Measurements from ENCODE around the gene DMC1.
A peak's percentile ranks its signal among the peaks of the same experiment; 100 is the strongest.

Gene DMC1

GRCh38 chr22:38549101-38549894 lies 20.7 kb downstream of the DMC1 start:
- Histone ChIP-seq H4K91ac (ENCODE audit: low read length) (no peak overlapping the region), H3K79me1 (replicated peaks; ENCODE audit: low read length, poor library complexity, severe bottlenecking) (no peaks in the 10 kb centered on the region), H3K23ac (ENCODE audit: low read length in 2 of 2) (no peak overlapping the region), H2AK5ac (ENCODE audit: low read length, severe bottlenecking) (no peak overlapping the region), H2BK120ac (ENCODE audit: low read depth, low read length) (no peak overlapping the region), H2BK5ac (ENCODE audit: low read depth, low read length, poor library complexity, severe bottlenecking) (no peak overlapping the region), H3K9me3 (ENCODE audit: control insufficient read depth, low read length) (peaks cover 2% of the 10 kb centered on the region), H4K8ac (ENCODE audit: low read length) (no peak overlapping the region), H3K27ac (ENCODE audit: low read length, poor library complexity, severe bottlenecking) (no peak overlapping the region), H2BK15ac (ENCODE audit: low read depth, poor library complexity, severe bottlenecking) (no peak overlapping the region), H2BK12ac (ENCODE audit: low read length in 2 of 2) (no peak overlapping the region), H2AFZ (ENCODE audit: low read depth, low read length) (no peak overlapping the region), H3K27me3 (ENCODE audit: control insufficient read depth in 1 of 2, insufficient read depth in 1 of 2, low read length in 2 of 2) (no peaks in the 10 kb centered on the region), H3K4ac (ENCODE audit: low read depth in 1 of 2, low read length in 2 of 2) (no peak overlapping the region), H3K4me3 (ENCODE audit: insufficient read depth in 1 of 2, low read depth in 1 of 2, low read length in 2 of 2) (no peak overlapping the region), H3K9ac (ENCODE audit: low read length) (no peak overlapping the region), H3K18ac (ENCODE audit: low read depth in 1 of 2, low read length in 2 of 2) (no peak overlapping the region), H3K4me1 (ENCODE audit: control insufficient read depth, insufficient read depth, low read depth, low read length) (no peaks in the 10 kb centered on the region), H3K4me2 (ENCODE audit: low read length, poor library complexity, severe bottlenecking) (no peak overlapping the region), H3K14ac (ENCODE audit: low read length in 2 of 2) (no peak overlapping the region), H3K36me3 (ENCODE audit: control insufficient read depth in 1 of 2, insufficient read depth in 2 of 2, low read depth in 1 of 2, low read length in 2 of 2) (no peaks in the 10 kb centered on the region)
- WGBS, result 94% methylated on average over 4 of the region's 7 CpGs
- no peak for DNase-seq

- no peak overlapping the region for H3K9ac ChIP-seq (ENCODE audit: low read length)
- H2BK120ac ChIP-seq (ENCODE audit: low read depth, low read length), result no peak overlapping the region
- no peak overlapping the region for H3K4ac ChIP-seq (ENCODE audit: low read depth in 1 of 2, low read length in 2 of 2)
- no peak overlapping the region for H2BK12ac ChIP-seq (ENCODE audit: low read length in 2 of 2)
- no peak overlapping the region for H3K4me3 ChIP-seq (ENCODE audit: insufficient read depth in 1 of 2, low read depth in 1 of 2, low read length in 2 of 2)
- H3K27ac ChIP-seq (ENCODE audit: low read length, poor library complexity, severe bottlenecking), result peak overlapping the region; percentile 67
- H2BK5ac ChIP-seq (ENCODE audit: low read depth, low read length, poor library complexity, severe bottlenecking), result no peak overlapping the region
- DNase-seq, result no peak
- no peak overlapping the region for H3K18ac ChIP-seq (ENCODE audit: low read depth in 1 of 2, low read length in 2 of 2)
- no peaks in the 10 kb centered on the region for H3K27me3 ChIP-seq (ENCODE audit: control insufficient read depth in 1 of 2, insufficient read depth in 1 of 2, low read length in 2 of 2)
- peak overlapping the region; percentile 16 for H3K4me2 ChIP-seq (ENCODE audit: low read length, poor library complexity, severe bottlenecking)
- WGBS, result 93% methylated on average over 2 of the region's 2 CpGs
- no peak overlapping the region for H2AFZ ChIP-seq (ENCODE audit: low read depth, low read length)
- H3K9me3 ChIP-seq (ENCODE audit: control insufficient read depth, low read length), result peaks cover 10% of the 10 kb centered on the region
- H2AK5ac ChIP-seq (ENCODE audit: low read length, severe bottlenecking), result no peak overlapping the region
- H4K8ac ChIP-seq (ENCODE audit: low read length), result no peak overlapping the region
- no peak overlapping the region for H4K91ac ChIP-seq (ENCODE audit: low read length)
- no peak overlapping the region for H3K14ac ChIP-seq (ENCODE audit: low read length in 2 of 2)
- H3K36me3 ChIP-seq (ENCODE audit: control insufficient read depth in 1 of 2, insufficient read depth in 2 of 2, low read depth in 1 of 2, low read length in 2 of 2), result no peaks in the 10 kb centered on the region
- no peaks in the 10 kb centered on the region for H3K79me1 ChIP-seq (replicated peaks; ENCODE audit: low read length, poor library complexity, severe bottlenecking)
- no peak overlapping the region for H2BK15ac ChIP-seq (ENCODE audit: low read depth, poor library complexity, severe bottlenecking)
- H3K4me1 ChIP-seq (ENCODE audit: control insufficient read depth, insufficient read depth, low read depth, low read length), result peaks cover 2% of the 10 kb centered on the region
- H3K23ac ChIP-seq (ENCODE audit: low read length in 2 of 2), result no peak overlapping the region
Observed at GRCh38 chr22:38540701-38541100, 29.3 kb downstream of the DMC1 start.

GRCh38 chr22:38531251-38531938 lies 38.6 kb downstream of the DMC1 start:
- Histone ChIP-seq H2AK5ac (ENCODE audit: low read length, severe bottlenecking) (no peak overlapping the region), H4K91ac (ENCODE audit: low read length) (no peak overlapping the region), H2BK12ac (ENCODE audit: low read length in 2 of 2) (no peak overlapping the region), H3K9me3 (ENCODE audit: control insufficient read depth, low read length) (no peaks in the 10 kb centered on the region), H3K4me3 (ENCODE audit: insufficient read depth in 1 of 2, low read depth in 1 of 2, low read length in 2 of 2) (no peak overlapping the region), H4K8ac (ENCODE audit: low read length) (no peak overlapping the region), H3K27me3 (ENCODE audit: control insufficient read depth in 1 of 2, insufficient read depth in 1 of 2, low read length in 2 of 2) (no peaks in the 10 kb centered on the region), H3K4me1 (ENCODE audit: control insufficient read depth, insufficient read depth, low read depth, low read length) (no peaks in the 10 kb centered on the region), H2BK120ac (ENCODE audit: low read depth, low read length) (no peak overlapping the region), H3K4ac (ENCODE audit: low read depth in 1 of 2, low read length in 2 of 2) (no peak overlapping the region), H3K27ac (ENCODE audit: low read length, poor library complexity, severe bottlenecking) (no peak overlapping the region), H3K4me2 (ENCODE audit: low read length, poor library complexity, severe bottlenecking) (no peak overlapping the region), H2BK5ac (ENCODE audit: low read depth, low read length, poor library complexity, severe bottlenecking) (no peak overlapping the region), H3K18ac (ENCODE audit: low read depth in 1 of 2, low read length in 2 of 2) (no peak overlapping the region), H3K9ac (ENCODE audit: low read length) (peak overlapping the region; percentile 13), H3K23ac (ENCODE audit: low read length in 2 of 2) (no peak overlapping the region), H2AFZ (ENCODE audit: low read depth, low read length) (no peak overlapping the region), H3K36me3 (ENCODE audit: control insufficient read depth in 1 of 2, insufficient read depth in 2 of 2, low read depth in 1 of 2, low read length in 2 of 2) (no peaks in the 10 kb centered on the region), H3K79me1 (replicated peaks; ENCODE audit: low read length, poor library complexity, severe bottlenecking) (no peaks in the 10 kb centered on the region), H3K14ac (ENCODE audit: low read length in 2 of 2) (no peak overlapping the region), H2BK15ac (ENCODE audit: low read depth, poor library complexity, severe bottlenecking) (no peak overlapping the region)
- DNase-seq, result no peak
- 100% methylated on average over 1 of the region's 4 CpGs for WGBS

- H3K9me3 ChIP-seq (ENCODE audit: control insufficient read depth, low read length), result no peaks in the 10 kb centered on the region
- no peaks in the 10 kb centered on the region for H3K27me3 ChIP-seq (ENCODE audit: control insufficient read depth in 1 of 2, insufficient read depth in 1 of 2, low read length in 2 of 2)
Observed at GRCh38 chr22:38524429-38524828, 45.6 kb downstream of the DMC1 start.

More at GRCh38 chr22:38524429-38524828, 45.6 kb downstream of the DMC1 start:
- H3K4ac ChIP-seq (ENCODE audit: low read depth in 1 of 2, low read length in 2 of 2), result no peak overlapping the region
- no peak overlapping the region for H3K9ac ChIP-seq (ENCODE audit: low read length)
- no peaks in the 10 kb centered on the region for H3K79me1 ChIP-seq (replicated peaks; ENCODE audit: low read length, poor library complexity, severe bottlenecking)
- H4K8ac ChIP-seq (ENCODE audit: low read length), result no peak overlapping the region
- H2BK120ac ChIP-seq (ENCODE audit: low read depth, low read length), result no peak overlapping the region
- H3K14ac ChIP-seq (ENCODE audit: low read length in 2 of 2), result no peak overlapping the region
- H3K36me3 ChIP-seq (ENCODE audit: control insufficient read depth in 1 of 2, insufficient read depth in 2 of 2, low read depth in 1 of 2, low read length in 2 of 2), result no peaks in the 10 kb centered on the region
- H3K18ac ChIP-seq (ENCODE audit: low read depth in 1 of 2, low read length in 2 of 2), result no peak overlapping the region
- H3K4me1 ChIP-seq (ENCODE audit: control insufficient read depth, insufficient read depth, low read depth, low read length), result no peaks in the 10 kb centered on the region
- no peak overlapping the region for H2AFZ ChIP-seq (ENCODE audit: low read depth, low read length)
- no peak overlapping the region for H3K23ac ChIP-seq (ENCODE audit: low read length in 2 of 2)
- no peak overlapping the region for H3K4me2 ChIP-seq (ENCODE audit: low read length, poor library complexity, severe bottlenecking)
- no peak overlapping the region for H3K27ac ChIP-seq (ENCODE audit: low read length, poor library complexity, severe bottlenecking)
- no peak overlapping the region for H2BK5ac ChIP-seq (ENCODE audit: low read depth, low read length, poor library complexity, severe bottlenecking)
- WGBS, result 97% methylated on average over 3 of the region's 3 CpGs
- DNase-seq, result no peak
- no peak overlapping the region for H2BK15ac ChIP-seq (ENCODE audit: low read depth, poor library complexity, severe bottlenecking)
- no peak overlapping the region for H2BK12ac ChIP-seq (ENCODE audit: low read length in 2 of 2)
- H4K91ac ChIP-seq (ENCODE audit: low read length), result no peak overlapping the region
- no peak overlapping the region for H2AK5ac ChIP-seq (ENCODE audit: low read length, severe bottlenecking)
- no peak overlapping the region for H3K4me3 ChIP-seq (ENCODE audit: insufficient read depth in 1 of 2, low read depth in 1 of 2, low read length in 2 of 2)
